ENCODE measurements around the gene APLNR. TPM values are rescaled to one million over a fixed set of nuclear protein-coding genes. Genes with fewer than 3 reads are reported as not detected.

The APLNR gene
- total RNA-seq, 1 donor from 2014 or later, result 48.8 TPM

GRCh38 chr11:57254631-57255030 is 17.6 kb upstream of the APLNR start:
- no peak for TF ChIP-seq CTCF (IDR thresholded peaks at IDR 0.05; ENCODE audit: unreplicated experiment)
- Mint-ChIP-seq H3K9me3 (ENCODE audit: unreplicated experiment) (no peaks in the 10 kb centered on the region), H3K27me3 (ENCODE audit: unreplicated experiment) (peaks cover 3% of the 10 kb centered on the region), H3K36me3 (ENCODE audit: low read depth, unreplicated experiment) (no peaks in the 10 kb centered on the region), H3K4me1 (ENCODE audit: unreplicated experiment) (peaks cover 9% of the 10 kb centered on the region), H3K27ac (ENCODE audit: unreplicated experiment) (no peak overlapping the region), H3K4me3 (ENCODE audit: unreplicated experiment) (no peak overlapping the region)
- DNase-seq (ENCODE audit: low spot score), result no peak

- peaks cover 3% of the 10 kb centered on the region for H3K27me3 Mint-ChIP-seq (ENCODE audit: unreplicated experiment)
- peaks cover 11% of the 10 kb centered on the region for H3K4me1 Mint-ChIP-seq (ENCODE audit: unreplicated experiment)
- no peak overlapping the region for H3K27ac Mint-ChIP-seq (ENCODE audit: unreplicated experiment)
- DNase-seq (ENCODE audit: low spot score), result no peak
- no peaks in the 10 kb centered on the region for H3K36me3 Mint-ChIP-seq (ENCODE audit: low read depth, unreplicated experiment)
- no peak overlapping the region for H3K4me3 Mint-ChIP-seq (ENCODE audit: unreplicated experiment)
- no peaks in the 10 kb centered on the region for H3K9me3 Mint-ChIP-seq (ENCODE audit: unreplicated experiment)
- TF ChIP-seq CTCF (IDR thresholded peaks at IDR 0.05; ENCODE audit: unreplicated experiment), result no peak
Observed at GRCh38 chr11:57251491-57252104, 14.5 kb upstream of the APLNR start.

GRCh38 chr11:57251037-57251436 is 14.0 kb upstream of the APLNR start:
- Mint-ChIP-seq H3K4me3 (ENCODE audit: unreplicated experiment) (no peak overlapping the region), H3K4me1 (ENCODE audit: unreplicated experiment) (peaks cover 11% of the 10 kb centered on the region), H3K36me3 (ENCODE audit: low read depth, unreplicated experiment) (no peaks in the 10 kb centered on the region), H3K27ac (ENCODE audit: unreplicated experiment) (no peak overlapping the region), H3K27me3 (ENCODE audit: unreplicated experiment) (peaks cover 3% of the 10 kb centered on the region), H3K9me3 (ENCODE audit: unreplicated experiment) (no peaks in the 10 kb centered on the region)
- DNase-seq (ENCODE audit: low spot score), result no peak
- TF ChIP-seq CTCF (IDR thresholded peaks at IDR 0.05; ENCODE audit: unreplicated experiment), result no peak

- Mint-ChIP-seq H3K36me3 (ENCODE audit: low read depth, unreplicated experiment) (no peaks in the 10 kb centered on the region), H3K4me1 (ENCODE audit: unreplicated experiment) (peaks cover 24% of the 10 kb centered on the region), H3K9me3 (ENCODE audit: unreplicated experiment) (no peaks in the 10 kb centered on the region), H3K27me3 (ENCODE audit: unreplicated experiment) (peaks cover 9% of the 10 kb centered on the region), H3K4me3 (ENCODE audit: unreplicated experiment) (no peak overlapping the region), H3K27ac (ENCODE audit: unreplicated experiment) (no peak overlapping the region)
- TF ChIP-seq CTCF (IDR thresholded peaks at IDR 0.05; ENCODE audit: unreplicated experiment), result peak; percentile 84
- peak; percentile 81 for DNase-seq (ENCODE audit: low spot score)
Observed at GRCh38 chr11:57249384-57250319, 12.6 kb upstream of the APLNR start.
